HepG2 (cell line): ENCODE data around the gene PCDHGA10. TPM values are rescaled to one million over a fixed set of nuclear protein-coding genes. Genes with fewer than 3 reads are reported as not detected.

Source experiments
- ATAC-seq: fragments of 200-7000 bp; cut with Tn5 transposase; 3 replicates; pipeline ENCODE4 v1.9.1; 2020; ENCODE audit warnings: mild to moderate bottlenecking, moderate library complexity
- BruUV-seq: library from RNA; stranded (reverse); fragments of 400-500 nt; replicated peaks from 2 replicates; lab custom pipeline; 2021; lab: Mats Ljungman, UMichigan
- CTCF ChIA-PET: fragments of 300-600 bp; formaldehyde crosslinking; extraction: SDS; loops from one replicate; lab custom pipeline; 2021; ENCODE audit warnings: low total read pairs, inconsistent platforms, low intra/inter-chr PET ratio; lab: Yijun Ruan, JAX
- POLR2A ChIA-PET: fragments of 350-600 bp; sonication (Branson Sonifier 250); formaldehyde crosslinking; loops from one replicate; lab custom pipeline; 2020; ENCODE audit warnings: antibody characterized with exemption, inconsistent platforms; lab: Yijun Ruan, JAX
- DNase-seq: peaks from one replicate; pipeline ENCODE4 v3.0.0-alpha.2; 2015; ENCODE audit warnings: low spot score
- FAIRE-seq: peaks from 3 replicates; lab custom pipeline; 2011; peaks lifted over from hg19 to GRCh38; lab: Jason Lieb, UNC
- H2AFZ ChIP-seq: one replicate; pipeline ENCODE4 v1.6.1; 2011; ENCODE audit warnings: low read length, inconsistent platforms
- H3K27ac ChIP-seq: fragments of 300-600 bp; 3 replicates; pipeline ENCODE4 v1.8.0; 2011; ENCODE audit warnings: mixed run types, mild to moderate bottlenecking, mixed read lengths, low read length, inconsistent platforms; ENCODE audit not compliant: insufficient read depth; ENCODE audit errors: extremely low read length
- H3K27me3 ChIP-seq, 2 experiments: fragments of 200-600 bp in 1 of 2; 2 replicates in 1 of 2; 3 replicates in 1 of 2; pipeline versions ENCODE4 v1.6.0 to v1.8.0; 2011; ENCODE audit warnings: low read length in 2 of 2, mild to moderate bottlenecking in 2 of 2, moderate library complexity in 2 of 2, inconsistent platforms in 1 of 2; ENCODE audit not compliant: insufficient read depth in 2 of 2, control insufficient read depth in 1 of 2
- H3K36me3 ChIP-seq, 2 experiments: fragments of 200-600 bp in 1 of 2; replicated peaks in 1 of 2; 2 replicates in 1 of 2; 3 replicates in 1 of 2; pipeline versions ENCODE4 v1.5.1 to v1.8.0; 2011; ENCODE audit warnings: low read length in 2 of 2, inconsistent platforms in 1 of 2; ENCODE audit not compliant: insufficient read depth in 2 of 2, control insufficient read depth in 1 of 2
- H3K4me1 ChIP-seq: 2 replicates; pipeline ENCODE4 v1.5.1; 2012; ENCODE audit warnings: low read length, inconsistent platforms; ENCODE audit not compliant: insufficient read depth
- H3K4me2 ChIP-seq: 2 replicates; pipeline ENCODE4 v1.6.0; 2011; ENCODE audit warnings: low read depth, low read length, inconsistent platforms
- H3K4me3 ChIP-seq, 3 experiments: fragments of 200-600 bp in 1 of 3; sonication (generic), shearing (Covaris generic) in 1 of 3; replicated peaks in 1 of 3; 2 replicates each; pipeline ENCODE4 v1.5.1; 2011 to 2016; ENCODE audit warnings: low read length in 3 of 3, inconsistent platforms in 2 of 3, low read depth in 2 of 3, mild to moderate bottlenecking in 2 of 3, control low read depth in 1 of 3, mixed read lengths in 1 of 3; ENCODE audit not compliant: insufficient read depth in 1 of 3
- H3K79me2 ChIP-seq: one replicate; pipeline ENCODE4 v1.6.1; 2011; ENCODE audit warnings: low read length, inconsistent platforms; ENCODE audit not compliant: insufficient read depth
- H3K9ac ChIP-seq: 2 replicates; pipeline ENCODE4 v1.6.0; 2011; ENCODE audit warnings: mild to moderate bottlenecking, low read depth, low read length, inconsistent platforms; ENCODE audit not compliant: insufficient read depth
- H3K9me3 ChIP-seq: 2 replicates; pipeline ENCODE4 v1.5.1; 2012; ENCODE audit warnings: mild to moderate bottlenecking, low read length
- H4K20me1 ChIP-seq: 2 replicates; pipeline ENCODE4 v1.6.0; 2011; ENCODE audit warnings: inconsistent platforms, mild to moderate bottlenecking, low read length, moderate library complexity; ENCODE audit not compliant: insufficient read depth
- GZF1 ChIP-seq: sonication (generic); formaldehyde crosslinking; IDR thresholded peaks from 2 replicates; pipeline ENCODE4 v1.5.1; 2020; ENCODE audit warnings: mild to moderate bottlenecking, missing genetic modification reagents
- HOXD1 ChIP-seq: sonication (generic); formaldehyde crosslinking; IDR thresholded peaks from 2 replicates; pipeline ENCODE4 v1.5.0; 2020; ENCODE audit warnings: missing genetic modification reagents
- KDM5A ChIP-seq: fragments of 200-600 bp; sonication (generic); IDR thresholded peaks from 2 replicates; pipeline ENCODE4 v1.7.0; 2018; ENCODE audit warnings: antibody characterized with exemption, mild to moderate bottlenecking, low read length, borderline replicate concordance
- KDM5B ChIP-seq: sonication (generic); formaldehyde crosslinking; IDR thresholded peaks from 2 replicates; pipeline ENCODE4 v1.4.0; 2020; ENCODE audit warnings: missing genetic modification reagents, mild to moderate bottlenecking, borderline replicate concordance
- NR2C2 ChIP-seq: sonication (generic); formaldehyde crosslinking; IDR thresholded peaks from 2 replicates; pipeline ENCODE4 v1.4.0; 2020; ENCODE audit warnings: missing genetic modification reagents, mild to moderate bottlenecking, moderate library complexity, borderline replicate concordance
- SMC3 ChIP-seq: IDR thresholded peaks from 2 replicates; pipeline ENCODE4 v1.6.1; 2011; ENCODE audit warnings: low read length, improper control_type of control experiment
- STAG1 ChIP-seq: sonication (generic); formaldehyde crosslinking; IDR thresholded peaks from 2 replicates; pipeline ENCODE4 v1.4.0; 2020; ENCODE audit warnings: missing genetic modification reagents
- TBL1XR1 ChIP-seq: fragments of 150-350 bp; IDR thresholded peaks from 2 replicates; pipeline ENCODE4 v1.6.1; 2014; ENCODE audit warnings: borderline replicate concordance, low read length; ENCODE audit not compliant: partially characterized antibody
- TBP ChIP-seq: sonication (generic); formaldehyde crosslinking; IDR thresholded peaks from 2 replicates; pipeline ENCODE4 v1.5.0; 2020; ENCODE audit warnings: missing genetic modification reagents
- ZNF256 ChIP-seq: sonication (generic); formaldehyde crosslinking; conservative IDR thresholded peaks from 2 replicates; pipeline ENCODE4 v1.4.0; 2020; ENCODE audit warnings: missing genetic modification reagents
- ZNF326 ChIP-seq: sonication (generic); formaldehyde crosslinking; IDR thresholded peaks from 2 replicates; pipeline ENCODE4 v1.4.0; 2020; ENCODE audit warnings: missing genetic modification reagents, borderline replicate concordance
- ZNF510 ChIP-seq: sonication (generic); formaldehyde crosslinking; IDR thresholded peaks from 2 replicates; pipeline ENCODE4 v1.4.0; 2020; ENCODE audit warnings: low read depth, mild to moderate bottlenecking, missing genetic modification reagents
- ZNF879 ChIP-seq: sonication (generic); formaldehyde crosslinking; IDR thresholded peaks from 2 replicates; pipeline ENCODE4 v1.8.1; 2023; ENCODE audit warnings: missing genetic modification reagents
- WGBS: methylation state at CpG from one replicate; pipeline ENCODE4 v1.1.6; 2017; ENCODE audit warnings: low lambda C conversion rate; 5-methylcytosine and 5-hydroxymethylcytosine counted together
- in situ Hi-C: cut with HindIII; loops from 2 replicates; pipeline ENCODE4 v1.10.0; 2017; ENCODE audit warnings: low pct_unique_long_range_greater_than_20kb; ENCODE audit not compliant: extremely low pct_ligation_motif_present
- intact Hi-C: fragments of 100-400 bp; cut with micrococcal nuclease; formaldehyde crosslinking; loops from one replicate; pipeline ENCODE4 v1.10.0; 2022; ENCODE audit not compliant: unreplicated experiment
- polyA plus RNA-seq, 8 experiments: library from polyadenylated mRNA; depleted of rRNA in 3 of 8; stranded (reverse) in 7 of 8; unstranded in 1 of 8; fragments of >200 nt; fragmentation: Illumina TruSeq in 4 of 8; extraction: Trizol in 4 of 8; gene quantifications; 2 replicates each; pipeline versions ENCODE4 v1.2.1 to v1.2.3, GENCODE V29; 2011 to 2016; ENCODE audit warnings: low read depth in 4 of 8, missing spikeins in 1 of 8, mixed read lengths in 1 of 8; ENCODE audit not compliant: insufficient read depth in 1 of 8
- total RNA-seq, 5 experiments: library from RNA; depleted of rRNA; stranded (reverse); fragments of >200 nt; fragmentation: Illumina TruSeq; extraction: Trizol; gene quantifications; 2 replicates each; pipeline ENCODE4 v1.2.3, GENCODE V29; 2016; ENCODE audit warnings: low read depth in 1 of 5
- TF ChIP-seq, protein P1 (sequence below): sonication (generic); formaldehyde crosslinking; IDR thresholded peaks from 2 replicates; pipeline ENCODE4 v1.9.0; 2021; ENCODE audit warnings: missing genetic modification reagents, borderline replicate concordance
- TF ChIP-seq, protein P2 (sequence below): sonication (generic); formaldehyde crosslinking; IDR thresholded peaks from 2 replicates; pipeline ENCODE4 v1.5.1; 2020; ENCODE audit warnings: missing genetic modification reagents, mild to moderate bottlenecking, borderline replicate concordance

PCDHGA10 gene
- total and polyA plus RNA-seq, 2 of the 13 experiments (the other 11 are each of a cell fraction or from before 2014, with no cell fraction given) = 0.04 to 0.18 TPM

DNA sequence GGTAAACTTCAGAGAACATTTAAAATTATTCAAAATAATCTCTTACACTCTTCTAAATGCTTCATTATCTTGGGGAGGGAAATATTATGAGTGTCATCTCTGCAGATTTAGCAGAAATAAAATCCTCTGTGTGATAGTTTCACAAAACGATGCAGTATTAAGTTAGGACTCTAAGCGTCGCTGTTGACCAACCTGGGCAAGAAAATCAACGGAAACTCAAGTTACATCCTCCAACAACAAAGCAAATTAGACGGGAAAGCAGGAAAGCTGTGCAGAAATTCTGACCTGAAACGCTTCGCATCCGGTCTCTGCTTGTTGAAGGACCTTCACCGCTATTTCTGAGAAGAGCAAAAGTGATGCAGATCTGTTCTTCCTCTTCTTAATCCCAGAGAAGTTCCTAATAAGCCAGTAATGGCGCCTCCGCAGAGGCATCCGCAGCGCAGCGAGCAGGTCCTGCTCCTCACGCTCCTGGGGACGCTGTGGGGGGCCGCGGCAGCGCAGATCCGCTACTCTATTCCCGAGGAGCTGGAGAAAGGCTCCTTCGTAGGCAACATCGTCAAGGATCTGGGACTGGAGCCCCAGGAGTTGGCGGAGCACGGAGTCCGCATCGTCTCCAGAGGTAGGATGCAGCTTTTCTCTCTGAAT, 39.0 kb upstream of the PCDHGA10 start, which contains the start of gene PCDHGA6:
TSS of gene PCDHGA6 (plus strand) at position 219 of the 645 bp plus-strand sequence. CDS start at position 412, 193 bp downstream.
- DNase-seq (no peak), ATAC-seq (no peak), FAIRE-seq (no peak)
- intact Hi-C loops (no loop called here), in situ Hi-C loops (no loop called here)
- Histone ChIP-seq H3K4me1 (no peaks in the 10 kb centered on the region), H4K20me1 (no peaks in the 10 kb centered on the region), H3K9ac (no peak within 1 kb of the TSS), H2AFZ (no peak within 1 kb of the TSS), H3K4me3 (no peak within 1 kb of the TSS), H3K9me3 (peaks cover 53% of the 10 kb centered on the region), H3K79me2 (no peaks in the 10 kb centered on the region), H3K36me3 (no peaks in the 10 kb centered on the region), H3K4me2 (no peak within 1 kb of the TSS), H3K27me3 (no peaks in the 10 kb centered on the region), H3K27ac (no peak within 1 kb of the TSS)
- BruUV-seq = no TSS peak
- 72% methylated on average over 22 of the region's 27 CpGs for WGBS
- TF ChIP-seq STAG1 (peak; percentile 30; the same call in 1 of the 2 replicates), ZNF510 (CRISPR knock-in tag) (no peak), KDM5A (no peak)
- TF ChIP-seq, protein P1, sequence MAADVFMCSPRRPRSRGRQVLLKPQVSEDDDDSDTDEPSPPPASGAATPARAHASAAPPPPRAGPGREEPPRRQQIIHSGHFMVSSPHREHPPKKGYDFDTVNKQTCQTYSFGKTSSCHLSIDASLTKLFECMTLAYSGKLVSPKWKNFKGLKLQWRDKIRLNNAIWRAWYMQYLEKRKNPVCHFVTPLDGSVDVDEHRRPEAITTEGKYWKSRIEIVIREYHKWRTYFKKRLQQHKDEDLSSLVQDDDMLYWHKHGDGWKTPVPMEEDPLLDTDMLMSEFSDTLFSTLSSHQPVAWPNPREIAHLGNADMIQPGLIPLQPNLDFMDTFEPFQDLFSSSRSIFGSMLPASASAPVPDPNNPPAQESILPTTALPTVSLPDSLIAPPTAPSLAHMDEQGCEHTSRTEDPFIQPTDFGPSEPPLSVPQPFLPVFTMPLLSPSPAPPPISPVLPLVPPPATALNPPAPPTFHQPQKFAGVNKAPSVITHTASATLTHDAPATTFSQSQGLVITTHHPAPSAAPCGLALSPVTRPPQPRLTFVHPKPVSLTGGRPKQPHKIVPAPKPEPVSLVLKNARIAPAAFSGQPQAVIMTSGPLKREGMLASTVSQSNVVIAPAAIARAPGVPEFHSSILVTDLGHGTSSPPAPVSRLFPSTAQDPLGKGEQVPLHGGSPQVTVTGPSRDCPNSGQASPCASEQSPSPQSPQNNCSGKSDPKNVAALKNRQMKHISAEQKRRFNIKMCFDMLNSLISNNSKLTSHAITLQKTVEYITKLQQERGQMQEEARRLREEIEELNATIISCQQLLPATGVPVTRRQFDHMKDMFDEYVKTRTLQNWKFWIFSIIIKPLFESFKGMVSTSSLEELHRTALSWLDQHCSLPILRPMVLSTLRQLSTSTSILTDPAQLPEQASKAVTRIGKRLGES (CRISPR knock-in tag) = no peak
- CTCF ChIA-PET = no interaction called here
- POLR2A ChIA-PET = no interaction called here

DNA sequence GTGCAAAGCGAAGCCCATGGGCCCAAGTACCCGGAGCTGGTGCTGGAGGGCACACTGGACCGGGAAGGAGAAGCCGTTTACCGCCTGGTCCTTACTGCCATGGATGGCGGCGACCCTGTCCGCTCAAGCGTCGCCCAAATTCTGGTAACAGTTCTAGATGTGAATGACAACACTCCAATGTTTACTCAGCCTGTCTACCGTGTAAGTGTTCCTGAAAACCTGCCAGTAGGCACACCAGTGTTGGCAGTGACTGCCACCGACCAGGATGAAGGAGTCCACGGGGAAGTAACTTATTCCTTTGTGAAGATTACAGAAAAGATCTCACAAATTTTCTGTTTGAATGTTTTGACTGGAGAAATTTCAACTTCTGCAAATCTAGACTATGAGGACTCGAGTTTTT, 38.2 kb upstream of the PCDHGA10 start:
- Histone ChIP-seq H3K9me3 (peaks cover 53% of the 10 kb centered on the region), H2AFZ (no peak overlapping the region), H3K79me2 (no peaks in the 10 kb centered on the region), H3K27ac (no peak overlapping the region), H3K4me1 (no peaks in the 10 kb centered on the region), H3K4me3 (no peak overlapping the region), H4K20me1 (no peaks in the 10 kb centered on the region), H3K36me3 (no peaks in the 10 kb centered on the region), H3K9ac (no peak overlapping the region), H3K27me3 (no peaks in the 10 kb centered on the region), H3K4me2 (no peak overlapping the region)
- DNase-seq (no peak), FAIRE-seq (no peak), ATAC-seq (no peak)
- intact Hi-C loops = no loop called here
- ChIA-PET POLR2A (no interaction called here), CTCF (no interaction called here)
- BruUV-seq = no TSS peak
- WGBS = 32% methylated on average over 4 of the region's 14 CpGs
- in situ Hi-C loops = no loop called here
- TF ChIP-seq HOXD1 (no peak), TBL1XR1 (no peak), ZNF256 (CRISPR knock-in tag) (no peak), GZF1 (CRISPR knock-in tag) (no peak), SMC3 (no peak), KDM5B (no peak), NR2C2 (CRISPR knock-in tag) (no peak), ZNF326 (CRISPR knock-in tag) (no peak), TBP (CRISPR knock-in tag) (no peak), ZNF879 (CRISPR knock-in tag) (no peak)
- TF ChIP-seq, protein P2, sequence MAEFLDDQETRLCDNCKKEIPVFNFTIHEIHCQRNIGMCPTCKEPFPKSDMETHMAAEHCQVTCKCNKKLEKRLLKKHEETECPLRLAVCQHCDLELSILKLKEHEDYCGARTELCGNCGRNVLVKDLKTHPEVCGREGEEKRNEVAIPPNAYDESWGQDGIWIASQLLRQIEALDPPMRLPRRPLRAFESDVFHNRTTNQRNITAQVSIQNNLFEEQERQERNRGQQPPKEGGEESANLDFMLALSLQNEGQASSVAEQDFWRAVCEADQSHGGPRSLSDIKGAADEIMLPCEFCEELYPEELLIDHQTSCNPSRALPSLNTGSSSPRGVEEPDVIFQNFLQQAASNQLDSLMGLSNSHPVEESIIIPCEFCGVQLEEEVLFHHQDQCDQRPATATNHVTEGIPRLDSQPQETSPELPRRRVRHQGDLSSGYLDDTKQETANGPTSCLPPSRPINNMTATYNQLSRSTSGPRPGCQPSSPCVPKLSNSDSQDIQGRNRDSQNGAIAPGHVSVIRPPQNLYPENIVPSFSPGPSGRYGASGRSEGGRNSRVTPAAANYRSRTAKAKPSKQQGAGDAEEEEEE (CRISPR knock-in tag) = no peak
